HepG2 (cell line): ENCODE results near the gene PSENEN. TPM values are rescaled to one million over a fixed set of nuclear protein-coding genes. Genes with fewer than 3 reads are reported as not detected.

Experiments used
- ATAC-seq: fragments of 200-7000 bp; cut with Tn5 transposase; 3 replicates; pipeline ENCODE4 v1.9.1; 2020; ENCODE audit warnings: mild to moderate bottlenecking, moderate library complexity
- BruUV-seq: library from RNA; stranded (reverse); fragments of 400-500 nt; replicated peaks from 2 replicates; lab custom pipeline; 2021; lab: Mats Ljungman, UMichigan
- CTCF ChIA-PET: fragments of 300-600 bp; formaldehyde crosslinking; extraction: SDS; loops from one replicate; lab custom pipeline; 2021; ENCODE audit warnings: low total read pairs, inconsistent platforms, low intra/inter-chr PET ratio; lab: Yijun Ruan, JAX
- POLR2A ChIA-PET: fragments of 350-600 bp; sonication (Branson Sonifier 250); formaldehyde crosslinking; loops from one replicate; lab custom pipeline; 2020; ENCODE audit warnings: antibody characterized with exemption, inconsistent platforms; lab: Yijun Ruan, JAX
- DNase-seq: peaks from one replicate; pipeline ENCODE4 v3.0.0-alpha.2; 2015; ENCODE audit warnings: low spot score
- FAIRE-seq: peaks from 3 replicates; lab custom pipeline; 2011; peaks lifted over from hg19 to GRCh38; lab: Jason Lieb, UNC
- H2AFZ ChIP-seq: one replicate; pipeline ENCODE4 v1.6.1; 2011; ENCODE audit warnings: low read length, inconsistent platforms
- H3K27ac ChIP-seq: fragments of 300-600 bp; 3 replicates; pipeline ENCODE4 v1.8.0; 2011; ENCODE audit warnings: mixed run types, mild to moderate bottlenecking, mixed read lengths, low read length, inconsistent platforms; ENCODE audit not compliant: insufficient read depth; ENCODE audit errors: extremely low read length
- H3K27me3 ChIP-seq, 2 experiments: fragments of 200-600 bp in 1 of 2; 2 replicates in 1 of 2; 3 replicates in 1 of 2; pipeline versions ENCODE4 v1.6.0 to v1.8.0; 2011; ENCODE audit warnings: low read length in 2 of 2, mild to moderate bottlenecking in 2 of 2, moderate library complexity in 2 of 2, inconsistent platforms in 1 of 2; ENCODE audit not compliant: insufficient read depth in 2 of 2, control insufficient read depth in 1 of 2
- H3K36me3 ChIP-seq, 2 experiments: fragments of 200-600 bp in 1 of 2; replicated peaks in 1 of 2; 2 replicates in 1 of 2; 3 replicates in 1 of 2; pipeline versions ENCODE4 v1.5.1 to v1.8.0; 2011; ENCODE audit warnings: low read length in 2 of 2, inconsistent platforms in 1 of 2; ENCODE audit not compliant: insufficient read depth in 2 of 2, control insufficient read depth in 1 of 2
- H3K4me1 ChIP-seq: 2 replicates; pipeline ENCODE4 v1.5.1; 2012; ENCODE audit warnings: low read length, inconsistent platforms; ENCODE audit not compliant: insufficient read depth
- H3K4me2 ChIP-seq: 2 replicates; pipeline ENCODE4 v1.6.0; 2011; ENCODE audit warnings: low read depth, low read length, inconsistent platforms
- H3K4me3 ChIP-seq, 3 experiments: fragments of 200-600 bp in 1 of 3; sonication (generic), shearing (Covaris generic) in 1 of 3; replicated peaks in 1 of 3; 2 replicates each; pipeline ENCODE4 v1.5.1; 2011 to 2016; ENCODE audit warnings: low read length in 3 of 3, inconsistent platforms in 2 of 3, low read depth in 2 of 3, mild to moderate bottlenecking in 2 of 3, control low read depth in 1 of 3, mixed read lengths in 1 of 3; ENCODE audit not compliant: insufficient read depth in 1 of 3
- H3K79me2 ChIP-seq: one replicate; pipeline ENCODE4 v1.6.1; 2011; ENCODE audit warnings: low read length, inconsistent platforms; ENCODE audit not compliant: insufficient read depth
- H3K9ac ChIP-seq: 2 replicates; pipeline ENCODE4 v1.6.0; 2011; ENCODE audit warnings: mild to moderate bottlenecking, low read depth, low read length, inconsistent platforms; ENCODE audit not compliant: insufficient read depth
- H3K9me3 ChIP-seq: 2 replicates; pipeline ENCODE4 v1.5.1; 2012; ENCODE audit warnings: mild to moderate bottlenecking, low read length
- H4K20me1 ChIP-seq: 2 replicates; pipeline ENCODE4 v1.6.0; 2011; ENCODE audit warnings: inconsistent platforms, mild to moderate bottlenecking, low read length, moderate library complexity; ENCODE audit not compliant: insufficient read depth
- ARID5B ChIP-seq: IDR thresholded peaks from 2 replicates; pipeline ENCODE4 v1.4.0; 2020; ENCODE audit warnings: mild to moderate bottlenecking, missing genetic modification reagents
- ETV5 ChIP-seq: IDR thresholded peaks from 2 replicates; pipeline ENCODE4 v1.6.1; 2018; ENCODE audit warnings: missing biosample characterization, missing genetic modification reagents, inconsistent platforms, borderline replicate concordance
- FOXA1 ChIP-seq, 2 experiments: fragments of 450-650 bp in 1 of 2; sonication (generic) in 1 of 2; formaldehyde crosslinking in 1 of 2; IDR thresholded peaks; 2 replicates each; pipeline versions ENCODE4 v1.4.0 to v1.6.1; 2016 to 2020; ENCODE audit warnings: missing genetic modification reagents in 1 of 2
- HDAC1 ChIP-seq: sonication (generic); formaldehyde crosslinking; IDR thresholded peaks from 2 replicates; pipeline ENCODE4 v1.5.1; 2020; ENCODE audit warnings: mild to moderate bottlenecking, missing genetic modification reagents
- HMG20A ChIP-seq: IDR thresholded peaks from 2 replicates; pipeline ENCODE4 v1.6.1; 2016; ENCODE audit warnings: borderline replicate concordance
- KDM5A ChIP-seq: fragments of 200-600 bp; sonication (generic); IDR thresholded peaks from 2 replicates; pipeline ENCODE4 v1.7.0; 2018; ENCODE audit warnings: antibody characterized with exemption, mild to moderate bottlenecking, low read length, borderline replicate concordance
- MAX ChIP-seq: IDR thresholded peaks from 2 replicates; pipeline ENCODE4 v1.6.1; 2012; ENCODE audit warnings: inconsistent platforms
- NFATC3 ChIP-seq: sonication (generic); formaldehyde crosslinking; IDR thresholded peaks from 2 replicates; pipeline ENCODE4 v1.5.1; 2020; ENCODE audit warnings: mild to moderate bottlenecking, missing genetic modification reagents
- PCBP2 ChIP-seq: fragments of 200-400 bp; formaldehyde crosslinking; optimal IDR thresholded peaks from 2 replicates; pipeline ENCODE3; 2018; ENCODE audit warnings: low read length, low read depth; ENCODE audit not compliant: poor library complexity, severe bottlenecking
- SPEN ChIP-seq: sonication (generic); formaldehyde crosslinking; IDR thresholded peaks from 2 replicates; pipeline ENCODE4 v1.5.1; 2020; ENCODE audit warnings: low read depth, mild to moderate bottlenecking, missing genetic modification reagents
- ZNF333 ChIP-seq: sonication (generic); formaldehyde crosslinking; IDR thresholded peaks from 2 replicates; pipeline ENCODE4 v1.4.0; 2020; ENCODE audit warnings: mild to moderate bottlenecking, missing genetic modification reagents, borderline replicate concordance
- ZNF382 ChIP-seq: sonication (generic); formaldehyde crosslinking; IDR thresholded peaks from 2 replicates; pipeline ENCODE4 v1.5.0; 2020; ENCODE audit warnings: missing genetic modification reagents, mild to moderate bottlenecking, borderline replicate concordance
- ZNF609 ChIP-seq: sonication (generic); formaldehyde crosslinking; IDR thresholded peaks from 2 replicates; pipeline ENCODE4 v1.4.0; 2020; ENCODE audit warnings: mild to moderate bottlenecking, missing genetic modification reagents, borderline replicate concordance
- ZNF781 ChIP-seq: sonication (generic); formaldehyde crosslinking; IDR thresholded peaks from 2 replicates; pipeline ENCODE4 v1.5.1; 2020; ENCODE audit warnings: borderline replicate concordance, mild to moderate bottlenecking, missing genetic modification reagents; ENCODE audit errors: not compliant biosample characterization
- WGBS: methylation state at CpG from one replicate; pipeline ENCODE4 v1.1.6; 2017; ENCODE audit warnings: low lambda C conversion rate; 5-methylcytosine and 5-hydroxymethylcytosine counted together
- in situ Hi-C: cut with HindIII; loops from 2 replicates; pipeline ENCODE4 v1.10.0; 2017; ENCODE audit warnings: low pct_unique_long_range_greater_than_20kb; ENCODE audit not compliant: extremely low pct_ligation_motif_present
- intact Hi-C: fragments of 100-400 bp; cut with micrococcal nuclease; formaldehyde crosslinking; loops from one replicate; pipeline ENCODE4 v1.10.0; 2022; ENCODE audit not compliant: unreplicated experiment
- polyA plus RNA-seq, 8 experiments: library from polyadenylated mRNA; depleted of rRNA in 3 of 8; stranded (reverse) in 7 of 8; unstranded in 1 of 8; fragments of >200 nt; fragmentation: Illumina TruSeq in 4 of 8; extraction: Trizol in 4 of 8; gene quantifications; 2 replicates each; pipeline versions ENCODE4 v1.2.1 to v1.2.3, GENCODE V29; 2011 to 2016; ENCODE audit warnings: low read depth in 4 of 8, missing spikeins in 1 of 8, mixed read lengths in 1 of 8; ENCODE audit not compliant: insufficient read depth in 1 of 8
- total RNA-seq, 5 experiments: library from RNA; depleted of rRNA; stranded (reverse); fragments of >200 nt; fragmentation: Illumina TruSeq; extraction: Trizol; gene quantifications; 2 replicates each; pipeline ENCODE4 v1.2.3, GENCODE V29; 2016; ENCODE audit warnings: low read depth in 1 of 5

Gene PSENEN
- total and polyA plus RNA-seq, 2 of the 13 experiments (the other 11 are each of a cell fraction or from before 2014, with no cell fraction given) = 16.9 to 34.2 TPM

- ChIA-PET CTCF (interaction anchor here (6.1 kb wide), 1 partner anchor 20 kb away, joined by 201 read pairs; the partner anchor contains the start of gene KMT2B), POLR2A (interaction anchor here (1.3 kb wide), 1 partner anchor 44 kb away, joined by 4 read pairs; no protein-coding TSS in a partner anchor)
- Histone ChIP-seq H3K79me2 (no peaks in the 10 kb centered on the region), H3K27me3 (no peaks in the 10 kb centered on the region), H4K20me1 (no peaks in the 10 kb centered on the region), H3K27ac (peak overlapping the region; percentile 59), H3K4me1 (peaks cover 35% of the 10 kb centered on the region), H3K4me3 (no peak overlapping the region), H3K36me3 (no peaks in the 10 kb centered on the region), H3K9me3 (no peaks in the 10 kb centered on the region), H3K4me2 (peak overlapping the region; percentile 62), H2AFZ (no peak overlapping the region), H3K9ac (no peak overlapping the region)
- peak; percentile 59 for ATAC-seq
- WGBS = 12% methylated on average over 4 of the region's 4 CpGs
- in situ Hi-C loops = loop anchor here (10.0 kb wide), 1 partner anchor 118 kb away; the partner anchor contains the start of gene PRODH2
- DNase-seq = peak; percentile 79
- BruUV-seq = no TSS peak
- FAIRE-seq = peak; percentile 66
- intact Hi-C loops = loop anchor here (10.0 kb wide), 2 partner anchors 48 to 118 kb away; partner anchors contain the start of genes IGFLR1, LIN37, PRODH2 and PSENEN
- TF ChIP-seq ZNF781 (CRISPR knock-in tag) = no peak
- no peak for TF ChIP-seq ZNF333
- TF ChIP-seq KDM5A = no peak
- TF ChIP-seq FOXA1 (IDR thresholded peaks at IDR 0.05) = no peak
- TF ChIP-seq FOXA1 (CRISPR knock-in tag; IDR thresholded peaks at IDR 0.05) = peak; percentile 51; the same call in 1 of the 2 replicates
- peak; percentile 43; the same call in 1 of the 2 replicates for TF ChIP-seq HMG20A (CRISPR knock-in tag)
- no peak for TF ChIP-seq SPEN (CRISPR knock-in tag)
- peak; percentile 70 for TF ChIP-seq ARID5B (CRISPR knock-in tag)
- peak; percentile 56; the same call in 1 of the 2 replicates for TF ChIP-seq ETV5 (CRISPR knock-in tag)
- TF ChIP-seq PCBP2 = no peak
- TF ChIP-seq NFATC3 (CRISPR knock-in tag) = no peak
- TF ChIP-seq ZNF382 (CRISPR knock-in tag) = no peak
- TF ChIP-seq HDAC1 = peak; percentile 48; the same call in 1 of the 2 replicates
- peak; percentile 64; the same call in 1 of the 2 replicates for TF ChIP-seq ZNF609 (CRISPR knock-in tag)
- no peak for TF ChIP-seq MAX
Observed at GRCh38 chr19:35696835-35697234, 48.6 kb upstream of the PSENEN start.
